Upper lobe of left lung (tissue), 6 donors: ENCODE data around the gene STK16. TPM values are rescaled to one million over a fixed set of nuclear protein-coding genes. Genes with fewer than 3 reads are reported as not detected.

ENCODE experiments used
- ATAC-seq, 2 donors: fragments of 200-7000 bp; cut with Tn5 transposase; one replicate each; pipeline ENCODE4 v1.9.1; 2022; ENCODE audit warnings: mild to moderate bottlenecking in 2 of 2, moderate library complexity in 2 of 2; ENCODE audit not compliant: low FRiP score in 2 of 2
- DNase-seq, 2 donors: peaks; one replicate each; pipeline ENCODE4 v3.0.0-alpha.2; 2019 to 2020
- H3K27ac ChIP-seq, 4 donors: fragments of 200-600 bp; sonication (generic); one replicate each; pipeline ENCODE4 v1.5.1; 2016 to 2019
- H3K27me3 ChIP-seq, 4 donors: fragments of 200-600 bp; sonication (generic); one replicate each; pipeline ENCODE4 v1.5.1; 2017 to 2019
- H3K36me3 ChIP-seq, 4 donors: fragments of 200-600 bp; sonication (generic); one replicate each; pipeline ENCODE4 v1.5.1; 2016 to 2019
- H3K4me1 ChIP-seq, 4 donors: fragments of 200-600 bp; sonication (generic); one replicate each; pipeline ENCODE4 v1.5.1; 2018 to 2019
- H3K4me3 ChIP-seq, 4 donors: fragments of 200-600 bp; sonication (generic); one replicate each; pipeline ENCODE4 v1.5.1; 2017 to 2019; ENCODE audit warnings: mild to moderate bottlenecking in 2 of 4, moderate library complexity in 1 of 4
- H3K9me3 ChIP-seq, 4 donors: fragments of 200-600 bp; sonication (generic); one replicate each; pipeline ENCODE4 v1.5.1; 2018 to 2019
- CTCF ChIP-seq, 6 experiments: fragments of 450-650 bp in 4 of 6; fragments of 200-600 bp in 2 of 6; sonication (generic) in 2 of 6; IDR thresholded peaks; one replicate each; pipeline ENCODE4 v1.5.1; 2016 to 2019; ENCODE audit warnings: antibody characterized with exemption in 6 of 6
- EP300 ChIP-seq, 4 donors: sonication (generic); formaldehyde crosslinking; IDR thresholded peaks; one replicate each; pipeline ENCODE4 v1.5.1; 2017; ENCODE audit warnings: antibody characterized with exemption in 4 of 4, control low read depth in 2 of 4
- POLR2A ChIP-seq, 4 donors: fragments of 450-650 bp; IDR thresholded peaks; one replicate each; pipeline ENCODE4 v1.5.1; 2016 to 2017; ENCODE audit warnings: antibody characterized with exemption in 4 of 4, mild to moderate bottlenecking in 2 of 4
- POLR2AphosphoS5 ChIP-seq, 2 donors: sonication (generic); formaldehyde crosslinking; IDR thresholded peaks; one replicate each; pipeline ENCODE4 v1.5.1; 2017; ENCODE audit warnings: antibody characterized with exemption in 2 of 2
- WGBS, 2 donors: methylation state at CpG; one replicate each; pipeline ENCODE4 v1.1.5; 2017 to 2018; 5-methylcytosine and 5-hydroxymethylcytosine counted together
- total RNA-seq, 6 donors: library from RNA; depleted of rRNA in 4 of 6; stranded (reverse); fragments of >200 nt in 4 of 6; gene quantifications; one replicate each; pipeline versions ENCODE4 v1.1.0 to v1.2.1, GENCODE V29; 2016 to 2021
- donor health status: DM: no; HTN: no; CAD: no; lungs with moderate emphysema.
- donor health status: DM: no; HTN: yes; CAD: no; lungs with severe emphysema.

STK16 gene
- total RNA-seq, 6 donors from 2014 or later: 12.6 to 28.3 (median 15.7) TPM

- no peaks in the 10 kb centered on the region for H3K27me3 ChIP-seq
- peaks cover 0 to 35% (median 19%) of the 10 kb centered on the region in 4 donors for H3K36me3 ChIP-seq
- peak overlapping the region; percentile 91 to 98 (median 96) for H3K27ac ChIP-seq
- H3K4me3 ChIP-seq: peak overlapping the region; percentile 73 to 97 (median 88)
- H3K4me1 ChIP-seq: peaks cover 17 to 23% (median 20%) of the 10 kb centered on the region in 4 donors
- no peak for ATAC-seq
- no peaks in the 10 kb centered on the region for H3K9me3 ChIP-seq
- WGBS, 2 donors: 17 to 25% methylated on average over 13 to 21 of the region's 22 CpGs
- no peak for DNase-seq
- TF ChIP-seq EP300 (IDR thresholded peaks at IDR 0.05): no peak
- TF ChIP-seq POLR2AphosphoS5 (IDR thresholded peaks at IDR 0.05): no peak
- no peak for TF ChIP-seq CTCF (IDR thresholded peaks at IDR 0.05)
- TF ChIP-seq POLR2A (IDR thresholded peaks at IDR 0.05): no peak
These were observed 38.0 kb upstream of the STK16 start for GRCh38 chr2:219207134-219207883.

GRCh38 chr2:219207884-219208740 is 37.2 kb upstream of the STK16 start:
- H3K9me3 ChIP-seq: no peaks in the 10 kb centered on the region
- no peaks in the 10 kb centered on the region for H3K27me3 ChIP-seq
- peaks cover 0 to 43% (median 24%) of the 10 kb centered on the region in 4 donors for H3K36me3 ChIP-seq
- H3K27ac ChIP-seq: peak overlapping the region; percentile 91 to 98 (median 96)
- TF ChIP-seq EP300 (IDR thresholded peaks at IDR 0.05): no peak
- TF ChIP-seq CTCF (IDR thresholded peaks at IDR 0.05): no peak
- no peak for TF ChIP-seq POLR2A (IDR thresholded peaks at IDR 0.05)
- TF ChIP-seq POLR2AphosphoS5 (IDR thresholded peaks at IDR 0.05): no peak
- DNase-seq (peak in 1 of 2 donors; percentile 57), ATAC-seq (no peak)
- H3K4me1 ChIP-seq: peaks cover 17 to 23% (median 20%) of the 10 kb centered on the region in 4 donors
- H3K4me3 ChIP-seq: peak overlapping the region in 2 of 4 donors; percentile 80 to 95
- WGBS, 2 donors: 56 to 71% methylated on average over 17 of the region's 17 CpGs

DNA sequence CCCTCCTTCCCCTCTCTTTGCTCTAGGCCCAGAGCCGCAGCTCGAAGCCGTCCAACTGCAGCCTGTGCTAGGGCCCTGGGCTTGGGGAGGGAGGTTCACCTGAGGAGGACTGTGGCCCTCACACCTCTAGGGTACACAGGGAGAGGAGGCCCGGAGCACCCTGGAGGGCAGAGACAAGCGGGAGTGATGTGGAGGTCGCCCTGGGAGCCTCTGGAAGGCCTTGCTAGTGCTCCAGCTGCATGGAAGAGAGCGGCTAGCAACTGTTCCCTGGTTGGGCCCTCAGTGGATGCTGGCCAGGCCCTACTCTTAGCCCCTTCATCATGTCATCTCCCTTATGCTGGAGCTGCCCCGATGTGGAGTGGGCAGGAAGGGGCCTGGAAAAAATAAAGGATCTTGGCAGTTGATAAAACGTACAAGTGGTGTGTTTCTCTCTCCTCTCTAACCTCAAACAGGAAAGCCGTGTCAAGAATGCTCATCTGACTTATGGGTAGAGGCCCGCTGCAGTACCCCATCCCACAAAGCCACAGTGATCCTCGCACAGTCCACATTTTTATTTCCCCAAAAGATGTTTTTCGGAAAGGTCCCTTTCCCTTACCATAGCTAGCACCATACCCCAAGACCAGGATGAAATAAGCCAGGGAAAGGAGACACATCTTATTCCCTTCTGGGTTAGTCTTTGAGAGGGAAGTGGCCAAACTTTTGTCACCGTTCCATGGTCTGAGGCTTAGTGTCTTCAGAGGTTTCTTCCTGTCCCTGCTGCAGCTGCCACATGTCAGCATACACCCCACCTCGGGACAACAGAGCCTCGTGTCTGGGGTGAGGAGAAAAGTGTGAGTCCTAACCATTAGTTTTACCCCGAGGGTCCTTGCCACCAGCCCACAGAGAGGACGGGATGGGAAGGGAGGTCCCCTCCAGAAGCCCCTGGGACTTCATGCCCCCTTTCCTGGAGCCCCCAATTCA is 35.8 kb upstream of the STK16 start:
- DNase-seq (no peak), ATAC-seq (no peak)
- Histone ChIP-seq H3K4me3 (no peak overlapping the region), H3K27ac (peak overlapping the region in 1 of 4 donors; percentile 31), H3K4me1 (peaks cover 17 to 23% (median 20%) of the 10 kb centered on the region in 4 donors), H3K27me3 (no peaks in the 10 kb centered on the region), H3K9me3 (no peaks in the 10 kb centered on the region), H3K36me3 (peaks cover 0 to 54% (median 30%) of the 10 kb centered on the region in 4 donors)
- TF ChIP-seq EP300 (IDR thresholded peaks at IDR 0.05) (no peak), POLR2AphosphoS5 (IDR thresholded peaks at IDR 0.05) (no peak), CTCF (IDR thresholded peaks at IDR 0.05) (no peak), POLR2A (IDR thresholded peaks at IDR 0.05) (no peak)
- 64 to 74% methylated on average over 18 of the region's 18 CpGs for WGBS, 2 donors

GRCh38 chr2:219210196-219210885 is 34.9 kb upstream of the STK16 start:
- Histone ChIP-seq H3K9me3 (no peaks in the 10 kb centered on the region), H3K4me3 (no peak overlapping the region), H3K27me3 (no peaks in the 10 kb centered on the region), H3K4me1 (peaks cover 17 to 23% (median 20%) of the 10 kb centered on the region in 4 donors), H3K27ac (peak overlapping the region in 1 of 4 donors; percentile 5), H3K36me3 (peaks cover 0 to 62% (median 33%) of the 10 kb centered on the region in 4 donors)
- DNase-seq: peak in 1 of 2 donors; percentile 49
- TF ChIP-seq CTCF (IDR thresholded peaks at IDR 0.05) (no peak), POLR2AphosphoS5 (IDR thresholded peaks at IDR 0.05) (no peak), POLR2A (IDR thresholded peaks at IDR 0.05) (no peak), EP300 (IDR thresholded peaks at IDR 0.05) (no peak)
- ATAC-seq: no peak
- WGBS, 2 donors: 92 to 95% methylated on average over 21 to 24 of the region's 24 CpGs
